Psoas muscle (tissue), 8 donors: ENCODE results near the gene TMPRSS9. TPM values are rescaled to one million over a fixed set of nuclear protein-coding genes. Genes with fewer than 3 reads are reported as not detected.
"Not testable (repeated sequence)": the region's sequence is repeated elsewhere in the genome, so short reads cannot be mapped to it uniquely, and the experiment has no call there.

Experiments
- ATAC-seq, 4 donors: fragments of 200-7000 bp; cut with Tn5 transposase; one replicate each; pipeline ENCODE4 v1.9.1; 2020; ENCODE audit warnings: moderate library complexity in 3 of 4, mild to moderate bottlenecking in 2 of 4
- DNase-seq, 2 donors: peaks; one replicate each; pipeline ENCODE4 v3.0.0-alpha.2; 2020
- H3K27ac ChIP-seq: fragments of 200-600 bp; one replicate; pipeline ENCODE4 v1.8.0; 2022
- H3K27me3 ChIP-seq, 3 donors: fragments of 200-600 bp in 1 of 3; one replicate each; pipeline versions ENCODE4 v1.6.1 to v1.8.0; 2013 to 2022; ENCODE audit warnings: low read length in 2 of 3, mild to moderate bottlenecking in 2 of 3, moderate library complexity in 1 of 3; ENCODE audit not compliant: insufficient read depth in 3 of 3
- H3K36me3 ChIP-seq, 2 donors: fragments of 200-600 bp in 1 of 2; one replicate each; pipeline versions ENCODE4 v1.6.1 to v1.8.0; 2013 to 2022; ENCODE audit warnings: low read depth in 1 of 2, mild to moderate bottlenecking in 1 of 2, moderate library complexity in 1 of 2; ENCODE audit not compliant: insufficient read depth in 1 of 2
- H3K4me1 ChIP-seq: fragments of 200-600 bp; one replicate; pipeline ENCODE4 v1.8.0; 2022
- H3K4me3 ChIP-seq: fragments of 200-600 bp; one replicate; pipeline ENCODE4 v1.8.0; 2022; ENCODE audit warnings: mild to moderate bottlenecking
- H3K9me3 ChIP-seq: fragments of 200-600 bp; one replicate; pipeline ENCODE4 v1.8.0; 2022
- CTCF ChIP-seq: fragments of 200-600 bp; IDR thresholded peaks from one replicate; pipeline ENCODE4 v1.8.0; 2022; ENCODE audit warnings: antibody characterized with exemption
- WGBS, 3 donors: extraction: QIAGEN DNeasy Blood & Tissue Kit; methylation state at CpG; one replicate each; pipeline versions ENCODE4 v1.1.6 to v1.1.7; 2013; 5-methylcytosine and 5-hydroxymethylcytosine counted together
- intact Hi-C, 2 donors: fragments of 100-400 bp; cut with DNase I; formaldehyde crosslinking; loops; one replicate each; pipeline versions ENCODE4 v1.11.0 to v1.14.2; 2022
- polyA plus RNA-seq, 3 donors: library from polyadenylated mRNA; stranded (reverse); fragments of 200-250 nt; gene quantifications; one replicate each; pipeline ENCODE4 v1.2.3, GENCODE V29; 2013
- total RNA-seq, 4 donors: library from RNA; stranded (reverse); fragmentation: NEBNext Ultra II Directional in 2 of 4; extraction: Animal tissue kit (Norgen Biotek cat#: 25700) in 2 of 4; gene quantifications; one replicate each; pipeline versions ENCODE4 v1.2.1 to v1.2.4, GENCODE V29; 2021 to 2023
- donor health status: healthy with polysubstance abuse.
- donor health status: DM: no; HTN: no; CAD: no; lungs with moderate emphysema.
- donor health status: Bipolar disorder and iron deficiency.
- donor health status: healthy.
- donor health status: DM: yes; HTN: yes; CAD: no.
- donor health status: DM: no; HTN: no; CAD: no.
- donor health status: DM: no; HTN: no; CAD: no.
- donor health status: DM: yes; HTN: yes; CAD: no.

Gene TMPRSS9
- total and polyA plus RNA-seq, 7 donors: 0.17 TPM; not detected in 6

DNA sequence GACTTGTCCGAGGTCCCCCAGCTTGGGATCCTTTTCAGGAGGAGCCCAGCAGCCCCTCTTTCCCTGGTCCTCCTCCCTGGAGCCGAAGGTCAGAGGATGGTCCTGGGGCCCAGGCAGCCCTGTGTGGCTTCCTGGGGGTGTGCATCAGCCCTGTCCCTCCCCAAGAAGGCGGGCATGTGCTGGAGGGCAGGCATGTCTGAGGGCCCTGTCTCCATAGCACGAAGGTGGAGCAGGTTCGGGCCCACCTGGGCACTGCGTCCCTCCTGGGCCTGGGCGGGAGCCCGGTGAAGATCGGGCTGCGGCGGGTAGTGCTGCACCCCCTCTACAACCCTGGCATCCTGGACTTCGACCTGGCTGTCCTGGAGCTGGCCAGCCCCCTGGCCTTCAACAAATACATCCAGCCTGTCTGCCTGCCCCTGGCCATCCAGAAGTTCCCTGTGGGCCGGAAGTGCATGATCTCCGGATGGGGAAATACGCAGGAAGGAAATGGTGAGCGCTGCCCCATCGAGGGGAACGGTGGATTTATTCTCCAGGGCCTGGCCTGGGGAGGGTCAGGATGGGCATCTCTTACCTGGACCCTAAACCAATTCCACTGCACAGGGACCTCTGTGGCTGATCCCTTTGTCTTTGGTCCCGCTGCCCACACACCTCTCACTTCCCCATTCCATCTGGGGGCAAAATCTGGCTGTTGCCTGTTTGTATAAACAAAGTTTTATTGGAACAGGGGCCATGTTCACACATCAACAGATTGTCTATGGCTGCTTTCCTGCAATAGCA is 56.4 kb downstream of the TMPRSS9 start:
- peaks cover 0 to 4% of the 10 kb centered on the region in 2 donors for H3K36me3 ChIP-seq
- no peak for DNase-seq
- H3K4me1 ChIP-seq: no peaks in the 10 kb centered on the region
- no peak for TF ChIP-seq CTCF
- no peak overlapping the region for H3K27ac ChIP-seq
- ATAC-seq: peak in 3 of 4 donors; percentile 25 to 34 (median 30)
- H3K4me3 ChIP-seq: no peak overlapping the region
- H3K9me3 ChIP-seq: no peaks in the 10 kb centered on the region
- WGBS, 3 donors: 80 to 87% (median 81%) methylated on average over 16 to 19 of the region's 19 CpGs
- peaks cover 0 to 5% (median 0%) of the 10 kb centered on the region in 3 donors for H3K27me3 ChIP-seq
- intact Hi-C loops: no loop called here

DNA sequence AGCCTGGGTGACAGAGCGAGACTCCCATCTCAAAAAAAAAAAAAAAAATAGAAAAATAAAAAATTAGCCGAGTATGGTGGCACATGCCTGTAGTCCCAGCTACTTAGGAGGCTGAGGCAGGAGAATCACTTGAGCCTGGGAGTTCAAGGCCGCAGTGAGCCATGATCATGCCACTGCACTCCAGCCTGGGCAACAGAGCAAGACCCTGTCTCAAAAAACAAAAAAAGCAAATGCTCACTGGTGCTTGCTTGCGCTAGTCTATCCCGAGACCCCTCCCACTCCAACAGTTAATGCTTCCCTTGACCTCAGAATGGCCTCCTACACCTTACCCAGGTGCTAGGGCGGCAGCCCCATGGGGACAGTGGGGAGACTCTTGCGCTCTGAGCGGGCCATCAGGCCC is 57.4 kb downstream of the TMPRSS9 start:
- WGBS, 3 donors: 89 to 97% (median 95%) methylated on average over 8 of the region's 8 CpGs
- H3K27me3 ChIP-seq, H3K9me3 ChIP-seq, DNase-seq, H3K27ac ChIP-seq, H3K4me3 ChIP-seq, intact Hi-C loops, H3K4me1 ChIP-seq, H3K36me3 ChIP-seq: not testable (repeated sequence)
- peak in 1 of 4 donors; percentile 7 for ATAC-seq

- no peak overlapping the region for H3K27ac ChIP-seq
- no peaks in the 10 kb centered on the region for H3K9me3 ChIP-seq
- H3K4me3 ChIP-seq: no peak overlapping the region
- intact Hi-C loops: no loop called here
- H3K4me1 ChIP-seq: peaks cover 5% of the 10 kb centered on the region
- ATAC-seq (peak in 1 of 4 donors; percentile 33), DNase-seq (no peak)
- WGBS, 3 donors: 64 to 79% (median 72%) methylated on average over 13 of the region's 13 CpGs
- TF ChIP-seq CTCF: no peak
- peaks cover 0 to 4% of the 10 kb centered on the region in 2 donors for H3K36me3 ChIP-seq
- H3K27me3 ChIP-seq: no peaks in the 10 kb centered on the region
These were observed 57.9 kb downstream of the TMPRSS9 start for GRCh38 chr19:2417881-2418406.

GRCh38 chr19:2419754-2420153 is 59.7 kb downstream of the TMPRSS9 start:
- DNase-seq (no peak), ATAC-seq (no peak)
- intact Hi-C loops: no loop called here
- no peaks in the 10 kb centered on the region for H3K27me3 ChIP-seq
- 92 to 96% (median 95%) methylated on average over 7 of the region's 7 CpGs for WGBS, 3 donors
- H3K4me1 ChIP-seq: peaks cover 7% of the 10 kb centered on the region
- peaks cover 0 to 11% of the 10 kb centered on the region in 2 donors for H3K36me3 ChIP-seq
- no peaks in the 10 kb centered on the region for H3K9me3 ChIP-seq
- TF ChIP-seq CTCF: no peak
- H3K4me3 ChIP-seq: no peak overlapping the region
- H3K27ac ChIP-seq: no peak overlapping the region

GRCh38 chr19:2420490-2420889 is 60.4 kb downstream of the TMPRSS9 start:
- no peak overlapping the region for H3K27ac ChIP-seq
- DNase-seq (no peak), ATAC-seq (no peak)
- WGBS, 3 donors: 90 to 95% (median 92%) methylated on average over 2 of the region's 2 CpGs
- intact Hi-C loops: no loop called here
- no peaks in the 10 kb centered on the region for H3K9me3 ChIP-seq
- peaks cover 0 to 11% of the 10 kb centered on the region in 2 donors for H3K36me3 ChIP-seq
- H3K27me3 ChIP-seq: no peaks in the 10 kb centered on the region
- H3K4me3 ChIP-seq: no peak overlapping the region
- TF ChIP-seq CTCF: no peak
- H3K4me1 ChIP-seq: peaks cover 12% of the 10 kb centered on the region
